Natural killer cell (primary cell): ENCODE results near the gene RILPL1. TPM values are rescaled to one million over a fixed set of nuclear protein-coding genes. Genes with fewer than 3 reads are reported as not detected.

Source experiments
- ATAC-seq, 3 donors: fragments of 150-1000 bp in 2 of 3; fragments of 200-7000 bp in 1 of 3; cut with Tn5 transposase; 1 replicate in 1 of 3; 2 replicates in 2 of 3; pipeline ENCODE4 v1.10.0; 2021; ENCODE audit warnings: mild to moderate bottlenecking in 2 of 3, moderate library complexity in 2 of 3
- DNase-seq, 2 donors: peaks; one replicate each; pipeline versions ENCODE4 v3.0.0 to v3.0.0-alpha.2; 2013 to 2021; ENCODE audit warnings: mixed read lengths in 1 of 2
- H3K27ac ChIP-seq: one replicate; pipeline ENCODE4 v1.5.1; 2013; ENCODE audit warnings: mild to moderate bottlenecking, low read length
- H3K27me3 ChIP-seq: one replicate; pipeline ENCODE4 v1.6.1; 2013; ENCODE audit warnings: low read length; ENCODE audit not compliant: control insufficient read depth, insufficient read depth
- H3K36me3 ChIP-seq: one replicate; pipeline ENCODE4 v1.6.1; 2013; ENCODE audit warnings: low read length; ENCODE audit not compliant: control insufficient read depth, insufficient read depth
- H3K4me1 ChIP-seq: one replicate; pipeline ENCODE4 v1.6.1; 2013; ENCODE audit warnings: low read length; ENCODE audit not compliant: control insufficient read depth, insufficient read depth
- H3K4me3 ChIP-seq: one replicate; pipeline ENCODE4 v1.5.1; 2013; ENCODE audit warnings: low read length
- H3K9me3 ChIP-seq: one replicate; pipeline ENCODE4 v1.6.1; 2013; ENCODE audit warnings: low read length; ENCODE audit not compliant: control insufficient read depth, insufficient read depth
- H3K27ac Mint-ChIP-seq, 2 donors: one replicate each; pipeline ENCODE4 v1.8.0; 2022; ENCODE audit warnings: mild to moderate bottlenecking in 2 of 2, mixed read lengths in 2 of 2, moderate library complexity in 1 of 2
- H3K27me3 Mint-ChIP-seq, 2 donors: one replicate each; pipeline ENCODE4 v1.8.0; 2022; ENCODE audit warnings: low read depth in 2 of 2, mixed read lengths in 2 of 2
- H3K36me3 Mint-ChIP-seq: one replicate; pipeline ENCODE4 v1.8.0; 2022; ENCODE audit warnings: mixed read lengths
- H3K4me1 Mint-ChIP-seq, 2 donors: one replicate each; pipeline ENCODE4 v1.8.0; 2022; ENCODE audit warnings: mixed read lengths in 2 of 2
- H3K4me3 Mint-ChIP-seq: one replicate; pipeline ENCODE4 v1.8.0; 2022; ENCODE audit warnings: mild to moderate bottlenecking, moderate library complexity, mixed read lengths
- H3K9me3 Mint-ChIP-seq, 2 donors: one replicate each; pipeline ENCODE4 v1.8.0; 2022; ENCODE audit warnings: mixed read lengths in 2 of 2
- WGBS: methylation state at CpG from one replicate; pipeline ENCODE4 v1.1.7; 2013; ENCODE audit warnings: missing lambda C conversion rate; ENCODE audit not compliant: insufficient coverage; 5-methylcytosine and 5-hydroxymethylcytosine counted together
- intact Hi-C: fragments of 100-400 bp; cut with micrococcal nuclease; formaldehyde crosslinking; loops from one replicate; pipeline ENCODE4 v1.14.2; 2022
- total RNA-seq, 4 donors: library from RNA; stranded (reverse); fragments of 120-200 nt in 1 of 4; gene quantifications; one replicate each; pipeline versions ENCODE4 v1.2.3 to v1.2.4, GENCODE V29; 2013 to 2022
- TF ChIP-seq, protein P1 (sequence below): fragments of 200-600 bp; IDR thresholded peaks from one replicate; pipeline ENCODE4 v1.8.0; 2022; ENCODE audit warnings: antibody characterized with exemption

Gene RILPL1
- total RNA-seq, 3 donors from 2014 or later (not counting 1 experiment from before 2014, with no cell fraction given), result 1.3 to 2.7 (median 1.5) TPM

DNA sequence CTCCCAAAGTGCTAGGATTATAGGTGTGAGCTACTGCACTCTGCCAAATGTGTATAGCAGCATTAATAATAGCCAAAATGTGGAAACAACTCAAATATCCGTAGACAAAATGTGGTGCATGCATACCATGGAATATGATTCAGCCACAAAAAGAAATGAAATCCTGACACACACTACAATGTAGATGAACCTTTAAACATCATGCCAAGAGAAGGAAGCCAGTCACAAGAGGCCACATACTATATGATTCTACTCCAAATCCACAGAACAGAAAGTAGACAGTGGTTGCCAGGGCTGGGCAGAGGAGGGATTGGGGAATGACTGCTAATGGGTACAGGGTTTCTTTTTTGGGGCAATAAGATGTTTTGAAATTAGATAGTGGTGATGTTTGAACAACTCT is 43.1 kb upstream of the RILPL1 start:
- no peak overlapping the region for H3K4me3 Mint-ChIP-seq
- WGBS, result 100% methylated on average over 1 of the region's 1 CpG
- H3K4me3 ChIP-seq, result no peak overlapping the region
- H3K27me3 Mint-ChIP-seq, result peaks cover 4 to 15% of the 10 kb centered on the region in 2 donors
- no peaks in the 10 kb centered on the region for H3K36me3 ChIP-seq
- H3K27ac ChIP-seq, result no peak overlapping the region
- DNase-seq (no peak), ATAC-seq (no peak)
- H3K27ac Mint-ChIP-seq, result no peak overlapping the region
- H3K4me1 Mint-ChIP-seq, result no peaks in the 10 kb centered on the region
- H3K27me3 ChIP-seq, result peaks cover 2% of the 10 kb centered on the region
- no peaks in the 10 kb centered on the region for H3K4me1 ChIP-seq
- intact Hi-C loops, result no loop called here
- no peaks in the 10 kb centered on the region for H3K9me3 Mint-ChIP-seq
- no peaks in the 10 kb centered on the region for H3K36me3 Mint-ChIP-seq
- TF ChIP-seq, protein P1, sequence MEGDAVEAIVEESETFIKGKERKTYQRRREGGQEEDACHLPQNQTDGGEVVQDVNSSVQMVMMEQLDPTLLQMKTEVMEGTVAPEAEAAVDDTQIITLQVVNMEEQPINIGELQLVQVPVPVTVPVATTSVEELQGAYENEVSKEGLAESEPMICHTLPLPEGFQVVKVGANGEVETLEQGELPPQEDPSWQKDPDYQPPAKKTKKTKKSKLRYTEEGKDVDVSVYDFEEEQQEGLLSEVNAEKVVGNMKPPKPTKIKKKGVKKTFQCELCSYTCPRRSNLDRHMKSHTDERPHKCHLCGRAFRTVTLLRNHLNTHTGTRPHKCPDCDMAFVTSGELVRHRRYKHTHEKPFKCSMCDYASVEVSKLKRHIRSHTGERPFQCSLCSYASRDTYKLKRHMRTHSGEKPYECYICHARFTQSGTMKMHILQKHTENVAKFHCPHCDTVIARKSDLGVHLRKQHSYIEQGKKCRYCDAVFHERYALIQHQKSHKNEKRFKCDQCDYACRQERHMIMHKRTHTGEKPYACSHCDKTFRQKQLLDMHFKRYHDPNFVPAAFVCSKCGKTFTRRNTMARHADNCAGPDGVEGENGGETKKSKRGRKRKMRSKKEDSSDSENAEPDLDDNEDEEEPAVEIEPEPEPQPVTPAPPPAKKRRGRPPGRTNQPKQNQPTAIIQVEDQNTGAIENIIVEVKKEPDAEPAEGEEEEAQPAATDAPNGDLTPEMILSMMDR, result no peak
- H3K9me3 ChIP-seq, result no peaks in the 10 kb centered on the region

DNA sequence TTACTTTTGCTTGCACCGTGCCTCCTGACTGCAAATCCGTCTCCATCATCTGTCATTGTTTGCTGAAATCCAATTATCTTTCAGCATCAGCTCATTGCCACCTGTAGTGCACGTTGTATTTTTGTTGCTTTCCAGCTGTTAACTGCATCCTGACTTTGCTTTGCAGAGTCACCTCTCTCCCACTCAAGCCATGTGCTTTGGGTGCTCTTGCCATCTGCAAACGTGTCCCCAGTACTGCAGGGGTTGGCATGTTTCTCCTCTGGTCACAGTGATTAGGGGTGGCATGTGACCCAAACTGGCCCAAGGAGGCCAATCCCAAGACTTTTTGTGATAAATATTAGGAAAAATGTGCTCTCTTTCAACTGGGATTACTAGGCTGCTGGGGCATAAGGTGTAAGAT is 40.4 kb upstream of the RILPL1 start:
- H3K4me3 ChIP-seq, result no peak overlapping the region
- no peaks in the 10 kb centered on the region for H3K36me3 ChIP-seq
- intact Hi-C loops, result no loop called here
- Mint-ChIP-seq H3K36me3 (no peaks in the 10 kb centered on the region), H3K27me3 (peaks cover 8 to 36% of the 10 kb centered on the region in 2 donors), H3K4me3 (no peak overlapping the region), H3K27ac (no peak overlapping the region), H3K4me1 (no peaks in the 10 kb centered on the region), H3K9me3 (no peaks in the 10 kb centered on the region)
- WGBS, result 58% methylated on average over 4 of the region's 4 CpGs
- no peaks in the 10 kb centered on the region for H3K9me3 ChIP-seq
- peaks cover 2% of the 10 kb centered on the region for H3K27me3 ChIP-seq
- DNase-seq (no peak), ATAC-seq (no peak)
- no peaks in the 10 kb centered on the region for H3K4me1 ChIP-seq
- TF ChIP-seq, protein P1, result no peak
- H3K27ac ChIP-seq, result no peak overlapping the region

DNA sequence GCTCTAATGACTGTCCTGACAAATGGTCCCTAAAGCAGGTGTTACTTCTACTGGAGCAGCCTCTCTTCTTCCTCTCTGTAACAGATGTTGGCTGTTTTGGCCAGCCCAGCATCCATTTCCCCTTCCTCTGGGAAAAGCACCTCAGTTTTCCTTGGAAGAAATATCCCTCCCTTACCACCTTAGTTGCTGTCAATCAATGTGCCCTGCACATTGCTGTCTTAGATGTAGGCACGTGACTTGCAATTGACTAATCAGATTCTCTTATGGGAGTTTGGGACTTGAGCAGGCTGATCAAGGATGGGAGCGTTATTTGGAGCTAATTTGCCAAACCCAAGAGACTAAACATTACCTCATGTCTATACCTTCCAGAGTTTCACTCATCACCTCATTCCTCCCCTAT is 38.9 kb upstream of the RILPL1 start:
- H3K36me3 ChIP-seq, result no peaks in the 10 kb centered on the region
- intact Hi-C loops, result no loop called here
- TF ChIP-seq, protein P1, result no peak
- WGBS, result 100% methylated on average over 1 of the region's 2 CpGs
- no peak overlapping the region for H3K4me3 ChIP-seq
- no peak overlapping the region for H3K27ac ChIP-seq
- ATAC-seq (no peak), DNase-seq (no peak)
- peaks cover 11 to 37% of the 10 kb centered on the region in 2 donors for H3K27me3 Mint-ChIP-seq
- peaks cover 2% of the 10 kb centered on the region for H3K27me3 ChIP-seq
- no peaks in the 10 kb centered on the region for H3K9me3 ChIP-seq
- H3K36me3 Mint-ChIP-seq, result no peaks in the 10 kb centered on the region
- H3K9me3 Mint-ChIP-seq, result no peaks in the 10 kb centered on the region
- H3K4me1 Mint-ChIP-seq, result no peaks in the 10 kb centered on the region
- H3K4me3 Mint-ChIP-seq, result no peak overlapping the region
- H3K27ac Mint-ChIP-seq, result no peak overlapping the region
- no peaks in the 10 kb centered on the region for H3K4me1 ChIP-seq

DNA sequence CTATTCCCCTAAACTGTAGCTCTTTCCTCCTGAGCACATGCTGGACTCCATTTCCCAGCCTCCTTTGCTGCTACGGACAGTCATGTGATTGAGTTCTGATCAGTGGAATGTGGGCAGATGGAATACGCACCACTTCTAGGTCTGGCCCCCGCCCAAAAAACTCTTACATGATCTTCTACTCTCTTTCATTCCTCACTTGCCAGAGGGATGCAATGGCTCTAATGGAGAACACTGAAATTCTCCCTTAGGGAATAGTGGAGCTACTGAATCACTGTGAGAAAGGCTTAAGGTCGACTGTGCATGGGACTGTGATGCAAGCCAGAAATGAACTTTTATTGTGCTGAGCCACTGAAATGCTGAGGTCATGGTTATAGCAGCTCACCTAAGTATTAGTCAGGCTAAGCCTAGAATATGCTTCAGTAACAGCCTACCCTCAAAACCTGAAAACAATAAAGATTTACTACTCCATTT is 37.9 kb upstream of the RILPL1 start:
- H3K9me3 Mint-ChIP-seq, result no peaks in the 10 kb centered on the region
- WGBS, result 85% methylated on average over 2 of the region's 4 CpGs
- ATAC-seq, result no peak

More for the DNA sequence above, 37.9 kb upstream of the RILPL1 start:
- no peak for DNase-seq
- TF ChIP-seq, protein P1, result no peak
- intact Hi-C loops, result no loop called here
- Histone ChIP-seq H3K27me3 (peaks cover 2% of the 10 kb centered on the region), H3K4me1 (no peaks in the 10 kb centered on the region), H3K9me3 (no peaks in the 10 kb centered on the region), H3K36me3 (no peaks in the 10 kb centered on the region), H3K4me3 (no peak overlapping the region), H3K27ac (no peak overlapping the region)
- H3K4me3 Mint-ChIP-seq, result no peak overlapping the region
- H3K27ac Mint-ChIP-seq, result no peak overlapping the region
- H3K4me1 Mint-ChIP-seq, result no peaks in the 10 kb centered on the region
- H3K36me3 Mint-ChIP-seq, result no peaks in the 10 kb centered on the region
- peaks cover 11 to 37% of the 10 kb centered on the region in 2 donors for H3K27me3 Mint-ChIP-seq
